A549 (cell line): Measurements from ENCODE around the gene MRPS5. TPM values are rescaled to one million over a fixed set of nuclear protein-coding genes. Genes with fewer than 3 reads are reported as not detected.

Source experiments
- ATAC-seq, 2 experiments: fragments of 200-7000 bp in 1 of 2; fragments of >200 bp in 1 of 2; cut with Nextera tagmentation in 1 of 2; cut with Tn5 transposase in 1 of 2; 3 replicates each; pipeline versions ENCODE4 v1.8.0 to v1.9.1; 2018 to 2020; ENCODE audit warnings: mild to moderate bottlenecking in 1 of 2, moderate library complexity in 1 of 2
- CTCF ChIA-PET: fragments of 300-600 bp; sonication (Branson Sonifier 250); formaldehyde crosslinking; extraction: SDS; loops from one replicate; lab custom pipeline; 2021; ENCODE audit warnings: antibody characterized with exemption, inconsistent platforms; lab: Yijun Ruan, JAX
- POLR2A ChIA-PET: fragments of 350-600 bp; formaldehyde crosslinking; extraction: SDS; loops from one replicate; lab custom pipeline; 2021; ENCODE audit warnings: antibody characterized with exemption, inconsistent platforms; lab: Yijun Ruan, JAX
- DNase-seq, 2 experiments: peaks; one replicate each; pipeline versions ENCODE4 v3.0.0 to v3.0.0-alpha.2; 2011 to 2016; ENCODE audit warnings: low read depth in 1 of 2, low spot score in 1 of 2
- FAIRE-seq: peaks from 2 replicates; lab custom pipeline; 2011; peaks lifted over from hg19 to GRCh38; lab: Jason Lieb, UNC
- H3K27ac ChIP-seq, 2 experiments: fragments of >200 bp; sonication (Bioruptor Twin); formaldehyde crosslinking; 3 replicates each; pipeline ENCODE4 v1.5.1; 2016 to 2017
- H3K4me1 ChIP-seq: fragments of >200 bp; sonication (Bioruptor Twin); formaldehyde crosslinking; 3 replicates; pipeline ENCODE4 v1.6.1; 2016
- H3K4me2 ChIP-seq: fragments of >200 bp; sonication (Bioruptor Twin); formaldehyde crosslinking; 3 replicates; pipeline ENCODE4 v1.6.1; 2016
- H3K4me3 ChIP-seq: fragments of >200 bp; sonication (Bioruptor Twin); formaldehyde crosslinking; 3 replicates; pipeline ENCODE4 v1.5.1; 2016
- H3K9me3 ChIP-seq: fragments of >200 bp; sonication (Bioruptor Twin); formaldehyde crosslinking; 3 replicates; pipeline ENCODE4 v1.6.1; 2016
- ATOH8 ChIP-seq: fragments of 250-450 bp; sonication (Bioruptor Pico); IDR thresholded peaks from 2 replicates; pipeline ENCODE4 v1.5.0; 2020; ENCODE audit warnings: low read depth, mild to moderate bottlenecking, moderate library complexity
- BHLHE40 ChIP-seq: IDR thresholded peaks from 2 replicates; pipeline ENCODE4 v1.6.1; 2012; ENCODE audit warnings: low read depth, low read length, inconsistent platforms
- CEBPB ChIP-seq, 2 experiments: fragments of >200 bp in 1 of 2; sonication (Bioruptor Twin) in 1 of 2; formaldehyde crosslinking in 1 of 2; IDR thresholded peaks; 2 replicates each; pipeline ENCODE4 v1.6.1; 2012 to 2016
- CHD2 ChIP-seq: fragments of 150-350 bp; IDR thresholded peaks from 2 replicates; pipeline ENCODE4 v1.6.1; 2014; ENCODE audit warnings: low read length; ENCODE audit not compliant: partially characterized antibody
- CTCF ChIP-seq: fragments of >200 bp; sonication (Bioruptor Twin); formaldehyde crosslinking; IDR thresholded peaks from 3 replicates; pipeline ENCODE4 v1.5.1; 2016
- EHMT2 ChIP-seq: fragments of 200-600 bp; sonication (generic); IDR thresholded peaks from 2 replicates; pipeline ENCODE4 v1.6.1; 2016; ENCODE audit warnings: antibody characterized with exemption, low read depth, mild to moderate bottlenecking, moderate library complexity
- ESRRA ChIP-seq: fragments of 150-350 bp; IDR thresholded peaks from 2 replicates; pipeline ENCODE4 v1.6.1; 2014; ENCODE audit warnings: mild to moderate bottlenecking, low read length, borderline replicate concordance
- HDAC2 ChIP-seq: fragments of 200-600 bp; sonication (generic); IDR thresholded peaks from 2 replicates; pipeline ENCODE4 v1.6.1; 2016
- HEYL ChIP-seq: fragments of 250-450 bp; sonication (Bioruptor Pico); IDR thresholded peaks from 2 replicates; pipeline ENCODE4 v1.8.0; 2021; ENCODE audit warnings: mild to moderate bottlenecking, moderate library complexity
- KDM5A ChIP-seq: fragments of 200-600 bp; sonication (generic); IDR thresholded peaks from 2 replicates; pipeline ENCODE4 v1.6.1; 2016; ENCODE audit warnings: antibody characterized with exemption, mild to moderate bottlenecking
- NPAS2 ChIP-seq: fragments of 250-450 bp; sonication (Bioruptor Pico); IDR thresholded peaks from 2 replicates; pipeline ENCODE4 v1.8.0; 2022; ENCODE audit warnings: mild to moderate bottlenecking, moderate library complexity, borderline replicate concordance
- NR3C1 ChIP-seq: fragments of >200 bp; sonication (Bioruptor Twin); formaldehyde crosslinking; IDR thresholded peaks from 3 replicates; pipeline ENCODE4 v1.6.1; 2017
- PHF8 ChIP-seq: fragments of 200-600 bp; sonication (generic); IDR thresholded peaks from 2 replicates; pipeline ENCODE4 v1.6.1; 2016; ENCODE audit warnings: low read depth, mild to moderate bottlenecking, antibody characterized with exemption, moderate library complexity, borderline replicate concordance
- POLR2AphosphoS2 ChIP-seq: conservative IDR thresholded peaks from 2 replicates; pipeline ENCODE4 v1.6.1; 2012; ENCODE audit warnings: low read length, improper control_type of control experiment, inconsistent platforms
- RAD21 ChIP-seq, 2 experiments: fragments of >200 bp in 1 of 2; sonication (Bioruptor Twin) in 1 of 2; formaldehyde crosslinking in 1 of 2; IDR thresholded peaks in 1 of 2; conservative IDR thresholded peaks in 1 of 2; 2 replicates in 1 of 2; 3 replicates in 1 of 2; pipeline ENCODE4 v1.6.1; 2012 to 2018; ENCODE audit warnings: inconsistent platforms in 1 of 2
- TFCP2L1 ChIP-seq: fragments of 250-450 bp; sonication (Bioruptor Pico); IDR thresholded peaks from 2 replicates; pipeline ENCODE4 v1.5.0; 2021; ENCODE audit warnings: mild to moderate bottlenecking
- TP53 ChIP-seq: fragments of 250-450 bp; sonication (Bioruptor Pico); IDR thresholded peaks from 2 replicates; pipeline ENCODE4 v1.5.0; 2021; ENCODE audit warnings: mild to moderate bottlenecking, moderate library complexity
- ZSCAN20 ChIP-seq: fragments of 250-450 bp; sonication (Bioruptor Pico); IDR thresholded peaks from 2 replicates; pipeline ENCODE4 v1.8.0; 2022; ENCODE audit warnings: mild to moderate bottlenecking, moderate library complexity
- WGBS: methylation state at CpG from one replicate; pipeline ENCODE4 v1.1.6; 2017; ENCODE audit errors: missing lambda C conversion rate; 5-methylcytosine and 5-hydroxymethylcytosine counted together
- polyA plus RNA-seq, 4 experiments: library from polyadenylated mRNA; depleted of rRNA in 3 of 4; stranded (reverse); fragments of >200 nt; fragmentation: RNase III in 1 of 4; extraction: RNeasy Plus Mini Kit Qiagen cat#74134 plus additional on column Dnase treatment in 1 of 4; gene quantifications; 2 replicates in 3 of 4; 3 replicates in 1 of 4; pipeline ENCODE4 v1.2.3, GENCODE V29; 2011 to 2017
- TF ChIP-seq, protein P1 (sequence below): fragments of 450-650 bp; IDR thresholded peaks from 2 replicates; pipeline ENCODE4 v1.6.1; 2014; ENCODE audit warnings: antibody characterized with exemption
- TF ChIP-seq, protein P2 (sequence below): fragments of 200-600 bp; sonication (generic); IDR thresholded peaks from 2 replicates; pipeline ENCODE4 v1.6.1; 2016; ENCODE audit warnings: antibody characterized with exemption, mild to moderate bottlenecking, moderate library complexity
- TF ChIP-seq, protein P3 (sequence below): fragments of >200 bp; sonication (Bioruptor Twin); formaldehyde crosslinking; IDR thresholded peaks from 3 replicates; pipeline ENCODE4 v1.6.1; 2016

MRPS5 gene
- polyA plus RNA-seq, 2 of the 4 experiments (the other 2 are of a cell fraction) = 103 to 123 TPM

- no peak for TF ChIP-seq CTCF
- TF ChIP-seq, protein P1, sequence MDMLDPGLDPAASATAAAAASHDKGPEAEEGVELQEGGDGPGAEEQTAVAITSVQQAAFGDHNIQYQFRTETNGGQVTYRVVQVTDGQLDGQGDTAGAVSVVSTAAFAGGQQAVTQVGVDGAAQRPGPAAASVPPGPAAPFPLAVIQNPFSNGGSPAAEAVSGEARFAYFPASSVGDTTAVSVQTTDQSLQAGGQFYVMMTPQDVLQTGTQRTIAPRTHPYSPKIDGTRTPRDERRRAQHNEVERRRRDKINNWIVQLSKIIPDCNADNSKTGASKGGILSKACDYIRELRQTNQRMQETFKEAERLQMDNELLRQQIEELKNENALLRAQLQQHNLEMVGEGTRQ = no peak
- TF ChIP-seq RAD21 (conservative IDR thresholded peaks at IDR 0.05 in 1 of 2, IDR thresholded peaks at IDR 0.05 in 1 of 2) = no peak
- TF ChIP-seq, protein P2, sequence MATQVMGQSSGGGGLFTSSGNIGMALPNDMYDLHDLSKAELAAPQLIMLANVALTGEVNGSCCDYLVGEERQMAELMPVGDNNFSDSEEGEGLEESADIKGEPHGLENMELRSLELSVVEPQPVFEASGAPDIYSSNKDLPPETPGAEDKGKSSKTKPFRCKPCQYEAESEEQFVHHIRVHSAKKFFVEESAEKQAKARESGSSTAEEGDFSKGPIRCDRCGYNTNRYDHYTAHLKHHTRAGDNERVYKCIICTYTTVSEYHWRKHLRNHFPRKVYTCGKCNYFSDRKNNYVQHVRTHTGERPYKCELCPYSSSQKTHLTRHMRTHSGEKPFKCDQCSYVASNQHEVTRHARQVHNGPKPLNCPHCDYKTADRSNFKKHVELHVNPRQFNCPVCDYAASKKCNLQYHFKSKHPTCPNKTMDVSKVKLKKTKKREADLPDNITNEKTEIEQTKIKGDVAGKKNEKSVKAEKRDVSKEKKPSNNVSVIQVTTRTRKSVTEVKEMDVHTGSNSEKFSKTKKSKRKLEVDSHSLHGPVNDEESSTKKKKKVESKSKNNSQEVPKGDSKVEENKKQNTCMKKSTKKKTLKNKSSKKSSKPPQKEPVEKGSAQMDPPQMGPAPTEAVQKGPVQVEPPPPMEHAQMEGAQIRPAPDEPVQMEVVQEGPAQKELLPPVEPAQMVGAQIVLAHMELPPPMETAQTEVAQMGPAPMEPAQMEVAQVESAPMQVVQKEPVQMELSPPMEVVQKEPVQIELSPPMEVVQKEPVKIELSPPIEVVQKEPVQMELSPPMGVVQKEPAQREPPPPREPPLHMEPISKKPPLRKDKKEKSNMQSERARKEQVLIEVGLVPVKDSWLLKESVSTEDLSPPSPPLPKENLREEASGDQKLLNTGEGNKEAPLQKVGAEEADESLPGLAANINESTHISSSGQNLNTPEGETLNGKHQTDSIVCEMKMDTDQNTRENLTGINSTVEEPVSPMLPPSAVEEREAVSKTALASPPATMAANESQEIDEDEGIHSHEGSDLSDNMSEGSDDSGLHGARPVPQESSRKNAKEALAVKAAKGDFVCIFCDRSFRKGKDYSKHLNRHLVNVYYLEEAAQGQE = no peak
These were observed 62.5 kb downstream of the MRPS5 start (continued) for GRCh38 chr2:95058989-95059641.

DNA sequence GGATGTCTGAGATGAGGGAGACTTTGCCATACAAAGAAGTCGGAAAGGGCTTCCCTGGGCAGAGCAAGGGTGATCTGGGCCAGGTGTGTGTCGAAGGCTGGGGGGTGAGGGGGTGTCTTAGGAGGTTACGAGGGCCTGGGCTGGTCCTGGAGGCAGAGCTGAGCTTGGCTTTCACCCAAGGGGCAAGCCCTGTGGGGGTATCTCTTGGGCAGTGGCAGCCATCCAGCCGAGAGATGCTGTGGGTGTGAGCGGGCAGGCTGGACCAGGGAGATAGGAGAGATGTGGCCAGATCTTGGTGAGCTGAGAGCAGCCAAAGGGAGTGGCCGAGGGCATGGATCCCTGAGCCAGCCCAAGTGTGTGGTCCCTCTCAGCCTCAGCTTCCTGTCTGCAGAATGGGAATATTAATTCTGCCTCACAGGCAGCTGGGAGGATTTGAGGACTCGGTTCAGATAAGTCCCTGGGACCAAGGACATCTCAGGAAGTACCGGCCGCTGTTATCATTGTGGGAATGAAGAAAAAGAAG, 63.1 kb downstream of the MRPS5 start:
- no peak for DNase-seq
- no peak overlapping the region for H3K27ac ChIP-seq
- TF ChIP-seq NPAS2 (CRISPR knock-in tag) = no peak
- no peak for TF ChIP-seq ESRRA
- no peak for TF ChIP-seq CEBPB (IDR thresholded peaks at IDR 0.05)
- TF ChIP-seq HDAC2 = no peak
- TF ChIP-seq ZSCAN20 = no peak
- TF ChIP-seq, protein P3, sequence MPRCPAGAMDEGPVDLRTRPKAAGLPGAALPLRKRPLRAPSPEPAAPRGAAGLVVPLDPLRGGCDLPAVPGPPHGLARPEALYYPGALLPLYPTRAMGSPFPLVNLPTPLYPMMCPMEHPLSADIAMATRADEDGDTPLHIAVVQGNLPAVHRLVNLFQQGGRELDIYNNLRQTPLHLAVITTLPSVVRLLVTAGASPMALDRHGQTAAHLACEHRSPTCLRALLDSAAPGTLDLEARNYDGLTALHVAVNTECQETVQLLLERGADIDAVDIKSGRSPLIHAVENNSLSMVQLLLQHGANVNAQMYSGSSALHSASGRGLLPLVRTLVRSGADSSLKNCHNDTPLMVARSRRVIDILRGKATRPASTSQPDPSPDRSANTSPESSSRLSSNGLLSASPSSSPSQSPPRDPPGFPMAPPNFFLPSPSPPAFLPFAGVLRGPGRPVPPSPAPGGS = no peak
- TF ChIP-seq BHLHE40 = no peak
- no peak for TF ChIP-seq TP53 (CRISPR knock-in tag)
- no peak for TF ChIP-seq CHD2
- TF ChIP-seq POLR2AphosphoS2 = no peak
- TF ChIP-seq, protein P1 = no peak
- no peak for TF ChIP-seq NR3C1
- no peak for TF ChIP-seq ATOH8 (CRISPR knock-in tag)
- no peak for TF ChIP-seq EHMT2
- no peak for TF ChIP-seq TFCP2L1 (CRISPR knock-in tag)
- TF ChIP-seq KDM5A = no peak
- no peak for TF ChIP-seq PHF8
- no peak for TF ChIP-seq HEYL (CRISPR knock-in tag)
- TF ChIP-seq, all 56 proteins: peak for 0
- FAIRE-seq (no peak), ATAC-seq (no peak)
- Histone ChIP-seq H3K4me3 (no peak overlapping the region), H3K4me1 (no peaks in the 10 kb centered on the region), H3K9me3 (no peaks in the 10 kb centered on the region; the same call in 2 of the 3 replicates), H3K4me2 (no peak overlapping the region)
- WGBS = 56% methylated on average over 9 of the region's 9 CpGs
- ChIA-PET POLR2A (no interaction called here), CTCF (interaction anchor here (2.0 to 2.4 kb wide), 2 partner anchors 18 to 21 kb away, joined by 5 to 9 read pairs; no protein-coding TSS in a partner anchor)
